Stimulated activated CD4-positive, alpha-beta T cell treated with anti-CD3 and anti-CD28 coated beads, Interleukin-2, amount 100 ng/mL, for 24 hours (primary cell): Measurements from ENCODE around the gene APOC1.
"Not testable (repeated sequence)": the region's sequence is repeated elsewhere in the genome, so short reads cannot be mapped to it uniquely, and the experiment has no call there.

Experiments
- DNase-seq, 2 donors: peaks; one replicate each; pipeline ENCODE4 v3.0.0-alpha.2; 2020

Gene APOC1

DNA sequence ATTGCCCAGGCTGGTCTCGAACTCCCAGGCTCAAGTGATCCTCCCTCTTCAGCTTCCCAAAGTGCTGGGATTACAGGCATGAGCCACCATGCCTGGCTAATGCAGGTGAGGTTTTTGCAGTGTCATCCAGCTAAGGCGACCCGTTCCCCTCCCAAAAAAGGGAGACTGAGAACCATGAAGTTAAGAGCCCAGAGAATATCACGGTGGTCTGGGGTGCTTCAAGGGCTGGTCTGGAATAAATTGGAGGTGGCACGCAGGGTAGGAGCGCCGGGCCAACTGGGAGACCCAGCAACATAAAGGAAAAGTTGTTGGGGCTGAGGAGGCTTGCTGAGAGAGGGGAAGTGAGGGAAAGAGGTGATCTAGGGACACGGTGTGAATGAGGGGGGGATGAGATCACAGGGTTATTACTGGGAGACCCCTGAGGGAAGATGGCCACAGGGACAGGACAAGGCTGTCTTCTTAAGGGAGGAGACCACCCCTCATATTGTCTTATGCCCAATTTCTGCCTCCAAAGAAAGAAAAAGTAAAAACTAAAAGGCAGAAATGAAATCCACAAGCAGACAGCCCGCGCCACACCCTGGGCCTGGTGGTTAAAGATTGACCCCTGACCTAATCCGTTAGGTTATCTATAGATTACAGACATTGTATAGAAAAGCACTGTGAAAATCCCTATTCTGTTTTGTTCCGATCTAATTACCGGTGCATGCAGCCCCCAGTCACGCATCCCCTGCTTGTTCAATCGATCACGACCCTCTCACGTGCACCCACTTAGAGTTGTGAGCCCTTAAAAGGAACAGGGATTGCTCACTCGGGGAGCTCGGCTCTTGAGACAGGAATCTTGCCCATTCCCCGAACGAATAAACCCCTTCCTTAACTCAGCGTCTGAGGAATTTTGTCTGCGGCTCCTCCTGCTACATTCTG, 636 bp upstream of the APOC1 start:
- not testable (repeated sequence) for DNase-seq

DNA sequence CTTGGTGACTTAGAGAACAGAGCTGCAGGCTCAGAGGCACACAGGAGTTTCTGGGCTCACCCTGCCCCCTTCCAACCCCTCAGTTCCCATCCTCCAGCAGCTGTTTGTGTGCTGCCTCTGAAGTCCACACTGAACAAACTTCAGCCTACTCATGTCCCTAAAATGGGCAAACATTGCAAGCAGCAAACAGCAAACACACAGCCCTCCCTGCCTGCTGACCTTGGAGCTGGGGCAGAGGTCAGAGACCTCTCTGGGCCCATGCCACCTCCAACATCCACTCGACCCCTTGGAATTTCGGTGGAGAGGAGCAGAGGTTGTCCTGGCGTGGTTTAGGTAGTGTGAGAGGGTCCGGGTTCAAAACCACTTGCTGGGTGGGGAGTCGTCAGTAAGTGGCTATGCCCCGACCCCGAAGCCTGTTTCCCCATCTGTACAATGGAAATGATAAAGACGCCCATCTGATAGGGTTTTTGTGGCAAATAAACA, 9.9 kb downstream of the APOC1 start:
- no peak for DNase-seq

DNA sequence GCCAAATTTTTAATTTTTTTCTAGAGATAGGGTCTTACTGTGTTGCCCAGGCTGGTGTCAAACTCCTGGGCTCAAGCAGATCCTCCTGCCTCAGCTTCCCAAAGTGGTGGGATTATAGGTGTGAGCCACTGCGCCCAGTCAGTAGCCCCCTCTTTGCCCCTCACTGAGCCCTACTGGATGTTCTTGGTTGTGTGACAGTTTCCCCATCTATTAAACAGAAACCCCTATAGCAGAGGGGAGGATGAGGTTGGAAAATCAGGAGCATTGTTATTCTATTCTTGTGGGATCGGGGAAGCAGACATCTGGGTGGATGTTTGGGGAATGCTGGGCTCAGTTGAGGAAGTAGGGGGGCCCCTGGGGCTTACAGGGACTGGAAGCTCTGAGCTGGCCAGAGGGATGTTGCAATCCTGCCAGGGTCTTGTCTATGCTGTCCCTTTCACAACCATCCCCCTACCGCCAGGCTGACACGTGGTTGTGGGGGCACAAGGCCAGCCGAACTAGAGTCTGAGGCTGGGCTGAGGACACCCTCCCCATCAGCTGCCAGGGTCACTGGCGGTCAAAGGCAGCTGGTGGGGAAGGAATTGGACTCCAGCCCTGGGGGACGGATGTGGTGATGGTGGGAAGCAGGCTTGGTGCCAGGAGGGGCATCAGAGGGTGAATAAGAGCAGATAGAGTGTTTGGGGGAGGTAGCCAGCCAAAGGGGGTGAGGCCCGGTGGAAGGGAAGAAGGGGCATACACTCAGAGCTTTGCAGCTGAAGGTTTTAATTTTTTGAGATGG, 10.9 kb downstream of the APOC1 start:
- no peak for DNase-seq

DNA sequence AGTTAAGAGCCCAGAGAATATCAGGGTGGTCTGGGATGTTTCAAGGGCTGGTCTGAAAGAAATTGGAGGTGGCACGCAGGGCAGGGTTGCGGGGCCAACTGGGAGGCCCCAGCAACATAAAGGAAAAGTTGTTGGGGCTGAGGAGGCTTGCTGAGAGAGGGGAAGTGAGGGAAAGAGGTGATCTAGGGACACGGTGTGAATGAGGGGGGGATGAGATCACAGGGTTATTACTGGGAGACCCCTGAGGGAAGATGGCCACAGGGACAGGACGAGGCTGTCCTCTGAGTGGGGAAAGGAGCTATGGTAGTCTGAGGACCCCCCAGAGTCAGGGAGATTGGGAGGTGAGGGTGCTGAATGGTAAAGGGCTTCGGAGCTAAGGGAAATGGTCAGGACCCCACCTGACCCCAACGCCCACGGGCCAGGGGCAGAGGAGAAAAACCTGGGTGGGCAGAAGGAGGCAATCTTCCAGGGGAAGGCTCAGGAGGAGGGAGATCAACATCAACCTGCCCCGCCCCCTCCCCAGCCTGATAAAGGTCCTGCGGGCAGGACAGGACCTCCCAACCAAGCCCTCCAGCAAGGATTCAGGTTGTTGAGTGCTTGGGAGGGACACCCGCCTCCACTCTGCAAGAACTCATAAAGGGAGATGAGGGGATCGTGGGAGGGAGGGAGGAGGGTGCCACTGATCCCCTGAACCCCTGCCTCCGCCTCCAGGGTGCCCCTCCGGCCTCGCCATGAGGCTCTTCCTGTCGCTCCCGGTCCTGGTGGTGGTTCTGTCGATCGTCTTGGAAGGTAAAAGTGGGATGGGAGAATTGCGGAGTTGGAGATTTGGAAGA, 12.1 kb downstream of the APOC1 start:
- DNase-seq: not testable (repeated sequence)

DNA sequence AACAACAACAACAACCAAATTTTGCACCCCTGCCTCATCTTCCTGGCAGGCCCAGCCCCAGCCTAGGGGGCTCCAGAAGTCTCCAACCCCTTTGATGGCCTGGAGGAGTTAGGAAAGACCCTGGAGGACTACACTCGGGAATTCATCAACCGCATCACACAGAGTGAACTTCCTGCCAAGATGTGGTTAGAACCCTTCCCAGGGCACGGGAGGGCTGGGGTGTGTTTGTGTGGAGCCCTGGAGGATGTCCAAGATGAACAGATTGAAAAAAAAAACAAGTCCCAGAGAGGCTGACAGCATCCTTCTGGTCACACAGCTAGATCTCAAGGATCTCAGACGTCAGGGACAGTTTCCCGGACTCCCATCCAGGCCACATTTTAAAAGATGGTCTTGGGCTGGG, 13.3 kb downstream of the APOC1 start:
- DNase-seq: no peak

DNA sequence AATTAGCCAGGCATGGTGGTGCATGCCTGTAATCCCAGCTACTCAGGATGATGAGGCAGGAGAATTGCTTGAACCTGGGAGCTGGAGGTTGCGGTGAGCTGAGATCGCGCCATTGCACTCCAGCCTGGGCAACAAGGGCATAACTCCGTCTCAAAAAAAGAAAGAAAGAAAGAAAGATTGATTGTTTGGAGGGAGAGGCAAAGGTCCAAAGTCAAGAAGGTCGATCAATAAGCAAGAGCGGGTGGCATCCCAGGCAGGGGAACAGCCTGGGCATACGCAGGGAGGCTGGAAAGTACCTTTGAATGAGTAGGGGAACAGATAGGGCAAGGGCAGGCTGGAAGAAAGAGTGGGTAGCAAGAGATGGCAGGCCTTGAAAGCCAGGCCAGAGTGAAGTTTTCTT, 15.7 kb downstream of the APOC1 start:
- no peak for DNase-seq

DNA sequence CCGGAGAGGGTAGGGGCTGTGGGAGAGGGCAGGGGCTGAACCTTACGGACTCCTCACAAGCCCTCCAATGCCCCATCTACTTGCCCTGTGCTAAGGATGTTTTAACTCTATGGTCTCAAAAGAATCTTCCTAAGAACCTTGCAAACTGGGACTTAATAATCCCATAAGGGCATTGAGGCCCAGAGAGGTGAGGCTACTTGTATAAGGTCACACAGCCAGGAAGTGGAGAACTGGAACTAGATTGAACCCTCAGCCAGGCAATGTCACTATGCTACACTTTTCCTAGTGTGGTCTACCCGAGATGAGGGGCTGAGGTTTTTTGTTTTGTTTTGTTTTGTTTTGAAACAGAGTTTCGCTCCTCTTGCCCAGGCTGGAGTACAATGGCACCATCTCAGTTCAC, 17.1 kb downstream of the APOC1 start:
- DNase-seq: no peak

DNA sequence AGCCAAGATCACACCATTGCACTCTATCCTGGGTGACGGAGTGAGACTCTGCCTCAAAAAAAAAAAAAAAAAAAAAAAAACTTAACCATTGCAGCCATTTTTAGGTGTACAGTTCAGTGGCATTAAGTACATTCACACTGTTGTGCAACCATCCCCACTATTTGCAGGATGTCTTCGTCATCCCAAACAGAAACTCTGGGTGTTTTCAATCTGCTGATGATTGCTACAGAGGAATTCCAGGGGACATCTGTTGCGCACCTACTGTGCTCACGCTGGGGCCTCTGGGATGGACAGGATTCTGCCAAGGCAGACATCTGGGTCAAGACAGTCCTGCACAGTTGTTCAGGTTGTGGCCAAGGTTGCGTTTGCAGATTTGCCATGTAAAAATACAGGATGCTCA, 25.3 kb downstream of the APOC1 start:
- no peak for DNase-seq

DNA sequence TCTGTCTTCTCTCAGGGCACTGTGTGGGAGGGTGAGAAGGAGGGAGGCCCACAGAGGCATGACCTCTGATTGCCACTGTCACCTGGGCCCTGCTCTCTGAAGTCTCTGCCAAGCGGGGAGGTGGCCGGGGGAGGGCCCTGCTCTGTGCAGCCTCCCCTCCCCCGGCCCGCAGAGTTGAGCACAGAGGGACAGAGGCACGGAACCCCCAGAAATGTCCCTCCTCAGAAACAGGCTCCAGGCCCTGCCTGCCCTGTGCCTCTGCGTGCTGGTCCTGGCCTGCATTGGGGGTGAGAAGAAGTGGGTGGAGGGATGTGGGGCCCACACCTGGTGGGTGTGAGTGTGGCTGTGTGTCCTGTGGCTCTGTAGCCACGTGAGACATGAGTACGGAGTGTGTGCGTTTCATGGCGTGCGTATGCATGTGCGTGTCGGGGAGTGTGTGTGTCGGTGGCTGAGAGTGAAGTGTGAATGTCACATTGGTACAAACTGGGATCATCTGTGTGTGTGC, 27.7 kb downstream of the APOC1 start, which contains the start of gene APOC4:
TSS of gene APOC4 (plus strand) at position 171 of the 505 bp plus-strand sequence. CDS start at position 212, 41 bp downstream.
- no peak for DNase-seq

DNA sequence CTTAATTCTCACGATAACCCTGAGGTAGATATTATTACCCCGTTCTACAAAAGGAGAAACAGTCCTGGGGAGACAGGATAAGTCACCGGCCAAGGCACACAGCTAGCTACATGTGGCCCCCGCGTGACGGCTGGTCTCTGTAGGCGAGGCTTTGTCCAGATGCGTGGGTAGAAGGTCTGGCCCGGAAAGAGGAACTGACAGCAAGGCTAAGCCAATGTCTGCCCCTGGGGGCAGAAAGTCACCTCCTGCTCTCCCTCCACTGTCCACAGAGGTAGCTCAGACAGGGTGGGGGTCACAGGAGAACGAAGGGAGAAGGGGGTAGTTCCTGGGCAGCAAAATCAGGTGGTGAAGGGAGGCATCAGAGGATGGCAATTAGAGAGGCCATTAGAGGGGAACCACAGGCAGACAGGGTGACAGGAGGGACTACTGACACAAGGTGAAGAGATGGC, 29.4 kb downstream of the APOC1 start:
- no peak for DNase-seq

DNA sequence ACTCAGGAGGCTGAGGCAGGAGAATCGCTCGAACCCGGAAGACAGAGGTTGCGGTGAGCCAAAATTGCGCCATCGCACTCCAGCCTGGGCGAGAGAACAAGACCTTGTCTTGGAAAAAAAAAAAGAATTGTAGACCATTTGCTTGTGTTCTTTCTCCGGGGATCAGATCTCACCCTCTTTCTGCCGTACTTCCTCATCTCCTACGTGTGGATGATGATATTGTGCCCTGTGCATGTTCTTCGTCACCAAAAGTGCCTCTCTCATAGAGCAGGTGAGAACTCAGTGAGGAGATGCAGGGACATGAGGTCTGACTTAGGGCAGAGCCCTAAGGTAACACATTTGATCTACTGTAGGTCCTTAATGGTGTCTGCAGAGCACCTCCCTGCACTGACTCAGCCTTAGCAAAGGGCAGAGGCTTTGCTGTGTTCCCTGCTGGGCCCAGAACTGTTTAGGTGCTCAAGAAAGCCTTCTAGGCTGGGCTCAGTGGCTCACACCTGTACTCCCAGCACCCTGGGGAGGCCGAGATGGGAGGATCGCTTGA, 32.7 kb downstream of the APOC1 start:
- DNase-seq: no peak

DNA sequence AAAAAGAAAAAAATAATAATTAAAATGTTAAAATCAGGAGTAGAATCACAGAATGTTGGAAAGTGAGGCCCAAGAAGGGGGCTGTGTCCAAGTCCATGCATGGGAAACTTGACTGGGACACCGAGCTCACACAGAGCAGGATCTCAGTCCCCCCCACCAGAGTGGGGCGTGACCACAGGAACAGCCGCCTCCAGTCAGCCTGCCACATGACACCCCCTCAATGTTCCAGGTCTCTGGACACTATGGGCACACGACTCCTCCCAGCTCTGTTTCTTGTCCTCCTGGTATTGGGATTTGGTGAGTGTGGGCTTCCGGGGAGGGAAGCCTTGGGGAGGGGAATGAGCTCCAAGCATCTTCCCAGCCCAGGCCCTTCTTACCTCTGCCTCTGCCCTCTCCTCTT, 33.8 kb downstream of the APOC1 start:
- no peak for DNase-seq

DNA sequence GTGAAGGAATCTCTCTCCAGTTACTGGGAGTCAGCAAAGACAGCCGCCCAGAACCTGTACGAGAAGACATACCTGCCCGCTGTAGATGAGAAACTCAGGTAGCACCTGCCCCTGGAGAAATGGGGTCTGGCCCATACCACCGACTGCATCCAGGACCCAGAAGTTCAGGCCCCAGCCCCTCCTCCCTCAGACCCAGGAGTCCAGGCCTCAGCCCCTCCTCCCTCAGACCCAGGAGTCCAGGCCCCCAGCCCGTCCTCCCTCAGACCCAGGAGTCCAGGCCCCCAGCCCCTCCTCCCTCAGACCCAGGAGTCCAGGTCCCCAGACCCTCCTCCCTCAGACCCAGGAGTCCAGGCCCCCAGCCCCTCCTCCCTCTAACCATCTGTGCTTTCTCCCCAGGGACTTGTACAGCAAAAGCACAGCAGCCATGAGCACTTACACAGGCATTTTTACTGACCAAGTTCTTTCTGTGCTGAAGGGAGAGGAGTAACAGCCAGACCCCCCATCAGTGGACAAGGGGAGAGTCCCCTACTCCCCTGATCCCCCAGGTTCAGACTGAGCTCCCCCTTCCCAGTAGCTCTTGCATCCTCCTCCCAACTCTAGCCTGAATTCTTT, 34.5 kb downstream of the APOC1 start:
- DNase-seq: no peak

DNA sequence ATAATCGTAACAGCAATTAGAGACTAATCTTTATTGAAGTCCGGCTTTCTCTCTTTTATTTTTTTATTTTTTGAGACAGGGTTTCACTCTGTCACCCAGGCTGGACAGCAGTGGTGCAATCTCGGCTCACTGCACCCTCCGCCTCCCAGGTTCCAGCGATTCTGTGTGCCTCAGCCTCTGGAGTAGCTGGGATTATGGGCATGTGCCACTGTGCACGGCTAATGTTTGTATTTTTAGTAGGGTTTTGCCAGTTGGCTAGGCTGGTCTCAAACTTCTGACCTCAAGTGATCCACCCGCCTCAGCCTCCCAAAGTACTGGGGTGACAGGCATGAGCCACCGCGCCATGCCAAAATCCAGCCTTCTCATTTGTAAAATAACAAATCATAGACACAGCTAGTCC, 35.1 kb downstream of the APOC1 start:
- DNase-seq: no peak

DNA sequence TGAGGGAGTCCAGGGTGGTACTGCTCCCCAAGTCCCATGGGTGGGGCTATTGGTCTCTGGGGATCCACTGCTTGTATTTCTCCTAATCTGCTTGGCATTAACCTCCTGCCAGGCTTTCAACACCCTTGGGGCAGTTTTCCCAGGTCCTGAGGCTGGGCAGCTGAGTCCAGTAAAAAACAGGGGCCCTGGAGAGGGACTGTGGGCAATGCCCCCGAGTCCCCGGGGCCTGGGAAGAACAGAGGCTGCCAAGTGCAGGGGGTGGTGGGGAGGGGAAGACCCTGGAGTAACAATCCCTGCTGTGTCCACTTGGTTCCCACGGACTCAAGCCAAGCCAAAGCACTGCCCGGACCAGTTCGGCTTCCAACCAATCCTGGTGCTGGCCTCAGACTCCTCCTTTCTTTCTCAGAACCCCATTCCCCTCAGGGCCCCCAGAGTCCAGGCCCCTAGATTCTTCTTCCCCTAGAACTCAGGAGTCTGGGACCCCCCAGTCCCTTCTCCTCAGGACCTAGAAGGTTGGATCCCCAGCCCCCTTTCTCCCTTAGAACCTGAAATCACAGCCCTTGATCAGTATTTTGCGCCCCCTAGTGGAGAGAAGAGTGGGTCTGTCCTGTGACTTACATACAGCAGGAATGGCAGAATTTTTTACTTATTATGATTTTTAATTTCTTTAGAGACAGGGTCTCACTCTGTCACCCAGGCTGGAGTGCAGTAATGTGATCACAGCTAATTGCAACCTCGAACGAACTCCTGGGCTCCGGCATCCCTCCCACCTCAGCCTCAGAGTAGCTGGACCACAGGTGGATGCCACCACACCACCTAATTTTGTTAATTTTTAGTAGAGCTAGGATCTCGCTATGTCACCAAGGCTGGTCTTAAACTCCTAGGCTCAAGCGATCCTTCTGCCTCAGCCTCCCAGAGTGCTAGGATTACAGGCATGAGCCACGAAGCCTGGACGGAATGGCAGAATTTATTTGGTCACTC, 37.1 kb downstream of the APOC1 start:
- DNase-seq: peak; percentile 44 to 64

DNA sequence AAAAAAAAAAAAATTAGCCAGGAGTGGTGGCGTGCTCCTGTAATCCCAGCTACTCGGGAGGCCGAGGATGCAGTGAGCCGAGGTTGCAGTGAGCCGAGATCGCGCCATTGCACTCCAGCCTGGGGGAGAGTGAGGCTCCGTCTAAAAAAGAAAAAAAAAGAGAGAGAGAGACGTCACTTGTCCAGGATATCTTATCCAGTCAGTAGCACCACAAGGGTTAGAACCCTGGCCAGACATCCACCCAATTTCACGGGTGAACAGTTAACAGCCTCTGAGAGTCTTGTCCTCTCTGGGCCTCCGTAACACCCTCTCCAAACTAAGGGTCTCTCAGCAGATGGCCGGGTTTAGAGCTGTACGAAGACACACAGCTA, 39.9 kb downstream of the APOC1 start:
- no peak for DNase-seq

DNA sequence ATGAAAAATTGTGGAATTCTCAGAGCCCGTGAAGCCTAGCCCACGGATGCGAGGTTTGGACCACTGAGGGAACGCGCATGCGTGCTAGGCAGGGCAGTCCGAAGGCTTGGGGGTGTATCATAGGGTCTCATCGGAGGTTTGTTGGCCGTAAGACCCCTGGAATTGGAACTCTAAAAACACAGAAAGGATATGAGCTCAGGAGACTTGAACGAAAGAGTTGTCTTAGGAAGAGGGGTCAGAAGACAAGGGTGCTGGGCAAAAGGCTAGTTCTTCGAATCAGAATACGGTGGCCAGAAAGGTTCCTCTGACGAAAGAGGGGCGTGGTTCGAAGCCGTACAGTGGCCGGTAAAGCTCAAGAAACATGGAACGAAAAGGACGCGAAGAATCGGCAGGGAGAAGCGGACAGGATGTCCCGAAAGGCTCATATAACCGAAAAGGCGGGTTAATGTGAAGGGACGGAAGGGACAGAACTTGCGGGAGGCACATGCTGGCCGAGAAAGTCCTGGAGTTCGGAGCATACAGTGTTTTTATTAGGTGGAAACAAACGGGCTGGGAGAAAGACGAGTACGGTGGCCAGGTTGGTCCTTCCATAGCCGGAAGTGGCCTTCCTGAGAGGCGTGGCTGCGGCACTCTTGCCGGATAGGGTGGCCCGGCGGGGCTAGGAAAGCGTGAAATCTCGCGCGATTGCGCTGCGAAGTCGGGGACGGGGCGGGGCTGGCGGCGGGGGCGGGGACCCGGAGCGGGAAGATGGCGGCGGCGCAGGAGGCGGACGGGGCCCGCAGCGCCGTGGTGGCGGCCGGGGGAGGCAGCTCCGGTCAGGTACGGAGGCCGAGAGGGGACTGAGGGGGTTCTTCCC, 40.5 kb downstream of the APOC1 start, which contains the start of gene CLPTM1:
TSS of gene CLPTM1 (plus strand) at position 732 of the 856 bp plus-strand sequence. CDS start at position 748, 16 bp downstream.
- DNase-seq: peak; percentile 96 to 97

DNA sequence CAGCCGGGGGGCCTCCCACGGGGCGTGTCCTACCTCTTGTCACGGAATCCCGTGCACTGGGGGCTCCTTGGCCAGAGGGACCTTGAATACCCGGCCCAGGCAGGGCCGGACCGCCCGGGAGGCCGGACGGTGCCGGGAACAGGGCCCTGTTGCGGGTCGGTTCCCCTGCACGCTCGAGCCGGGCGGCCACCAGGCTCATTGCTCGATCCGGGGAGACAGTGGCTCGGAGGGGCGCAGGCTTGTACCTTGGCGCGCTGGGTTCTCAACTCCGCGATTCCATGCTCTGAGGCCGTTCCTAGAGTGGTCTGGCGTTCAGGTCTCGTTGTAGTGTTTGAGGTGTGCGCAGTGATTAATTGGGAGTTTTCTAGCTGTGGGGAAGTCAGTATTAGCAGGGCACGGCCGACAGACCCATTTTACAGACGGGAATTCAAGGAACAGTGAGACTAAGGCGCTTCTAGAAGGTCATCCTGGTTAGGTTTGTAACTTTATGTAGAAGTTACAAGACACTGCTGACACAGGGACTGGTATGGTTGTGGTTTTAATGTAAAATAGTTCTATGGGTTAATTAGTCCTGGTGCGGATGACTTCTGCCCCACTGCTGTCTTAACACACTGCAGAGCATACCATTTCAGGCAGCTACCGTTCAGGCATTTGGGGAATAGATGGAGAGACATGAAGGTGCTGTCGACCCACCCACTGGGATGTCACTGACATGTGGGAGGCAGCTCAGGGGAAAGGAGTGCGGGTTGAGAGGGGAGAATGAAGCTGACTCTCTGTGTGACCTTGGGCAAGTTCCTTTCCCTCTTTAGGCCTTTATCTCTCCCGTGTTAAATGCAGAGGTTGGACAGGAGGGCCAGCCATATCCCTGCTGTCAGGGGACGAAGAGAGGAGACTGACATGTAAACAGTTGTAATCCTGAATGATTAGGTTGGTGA, 41.4 kb downstream of the APOC1 start:
- DNase-seq: no peak
